Upper lobe of left lung (tissue), 6 donors: ENCODE data around the gene SIVA1. TPM values are rescaled to one million over a fixed set of nuclear protein-coding genes. Genes with fewer than 3 reads are reported as not detected.

Experiments
- ATAC-seq, 2 donors: fragments of 200-7000 bp; cut with Tn5 transposase; one replicate each; pipeline ENCODE4 v1.9.1; 2022; ENCODE audit warnings: mild to moderate bottlenecking in 2 of 2, moderate library complexity in 2 of 2; ENCODE audit not compliant: low FRiP score in 2 of 2
- DNase-seq, 2 donors: peaks; one replicate each; pipeline ENCODE4 v3.0.0-alpha.2; 2019 to 2020
- H3K27ac ChIP-seq, 4 donors: fragments of 200-600 bp; sonication (generic); one replicate each; pipeline ENCODE4 v1.5.1; 2016 to 2019
- H3K27me3 ChIP-seq, 4 donors: fragments of 200-600 bp; sonication (generic); one replicate each; pipeline ENCODE4 v1.5.1; 2017 to 2019
- H3K36me3 ChIP-seq, 4 donors: fragments of 200-600 bp; sonication (generic); one replicate each; pipeline ENCODE4 v1.5.1; 2016 to 2019
- H3K4me1 ChIP-seq, 4 donors: fragments of 200-600 bp; sonication (generic); one replicate each; pipeline ENCODE4 v1.5.1; 2018 to 2019
- H3K4me3 ChIP-seq, 4 donors: fragments of 200-600 bp; sonication (generic); one replicate each; pipeline ENCODE4 v1.5.1; 2017 to 2019; ENCODE audit warnings: mild to moderate bottlenecking in 2 of 4, moderate library complexity in 1 of 4
- H3K9me3 ChIP-seq, 4 donors: fragments of 200-600 bp; sonication (generic); one replicate each; pipeline ENCODE4 v1.5.1; 2018 to 2019
- CTCF ChIP-seq, 6 experiments: fragments of 450-650 bp in 4 of 6; fragments of 200-600 bp in 2 of 6; sonication (generic) in 2 of 6; IDR thresholded peaks; one replicate each; pipeline ENCODE4 v1.5.1; 2016 to 2019; ENCODE audit warnings: antibody characterized with exemption in 6 of 6
- EP300 ChIP-seq, 4 donors: sonication (generic); formaldehyde crosslinking; IDR thresholded peaks; one replicate each; pipeline ENCODE4 v1.5.1; 2017; ENCODE audit warnings: antibody characterized with exemption in 4 of 4, control low read depth in 2 of 4
- POLR2A ChIP-seq, 4 donors: fragments of 450-650 bp; IDR thresholded peaks; one replicate each; pipeline ENCODE4 v1.5.1; 2016 to 2017; ENCODE audit warnings: antibody characterized with exemption in 4 of 4, mild to moderate bottlenecking in 2 of 4
- POLR2AphosphoS5 ChIP-seq, 2 donors: sonication (generic); formaldehyde crosslinking; IDR thresholded peaks; one replicate each; pipeline ENCODE4 v1.5.1; 2017; ENCODE audit warnings: antibody characterized with exemption in 2 of 2
- WGBS, 2 donors: methylation state at CpG; one replicate each; pipeline ENCODE4 v1.1.5; 2017 to 2018; 5-methylcytosine and 5-hydroxymethylcytosine counted together
- total RNA-seq, 6 donors: library from RNA; depleted of rRNA in 4 of 6; stranded (reverse); fragments of >200 nt in 4 of 6; gene quantifications; one replicate each; pipeline versions ENCODE4 v1.1.0 to v1.2.1, GENCODE V29; 2016 to 2021
- donor health status: DM: no; HTN: no; CAD: no; lungs with moderate emphysema.
- donor health status: DM: no; HTN: yes; CAD: no; lungs with severe emphysema.

Gene SIVA1
- total RNA-seq, 6 donors from 2014 or later, result 72.3 to 241 (median 91.0) TPM

GRCh38 chr14:104771374-104771773 lies 18.4 kb downstream of the SIVA1 start:
- TF ChIP-seq POLR2A (IDR thresholded peaks at IDR 0.05), result no peak
- no peak for TF ChIP-seq CTCF (IDR thresholded peaks at IDR 0.05)
- TF ChIP-seq EP300 (IDR thresholded peaks at IDR 0.05), result no peak
- no peak for TF ChIP-seq POLR2AphosphoS5 (IDR thresholded peaks at IDR 0.05)
- H3K36me3 ChIP-seq, result peaks cover 0 to 62% (median 54%) of the 10 kb centered on the region in 4 donors
- H3K27ac ChIP-seq, result no peak overlapping the region
- H3K9me3 ChIP-seq, result peaks cover 0 to 5% (median 0%) of the 10 kb centered on the region in 4 donors
- DNase-seq (peak in 1 of 2 donors; percentile 47), ATAC-seq (no peak)
- H3K4me3 ChIP-seq, result no peak overlapping the region
- H3K27me3 ChIP-seq, result no peaks in the 10 kb centered on the region
- H3K4me1 ChIP-seq, result peaks cover 10 to 31% (median 23%) of the 10 kb centered on the region in 4 donors
- WGBS, 2 donors, result 100% methylated on average over 3 of the region's 4 CpGs; no CpG with 5 or more reads in 1 of the 2 donors

GRCh38 chr14:104771918-104772706 lies 19.2 kb downstream of the SIVA1 start:
- peak in 1 of 2 donors; percentile 71 for DNase-seq
- peaks cover 10 to 30% (median 25%) of the 10 kb centered on the region in 4 donors for H3K4me1 ChIP-seq

GRCh38 chr14:104772707-104773504 lies 20.0 kb downstream of the SIVA1 start:
- Histone ChIP-seq H3K27ac (no peak overlapping the region), H3K36me3 (peaks cover 0 to 77% (median 64%) of the 10 kb centered on the region in 4 donors), H3K27me3 (no peaks in the 10 kb centered on the region), H3K9me3 (peaks cover 0 to 5% (median 0%) of the 10 kb centered on the region in 4 donors), H3K4me1 (peaks cover 10 to 27% (median 20%) of the 10 kb centered on the region in 4 donors), H3K4me3 (no peak overlapping the region)
- DNase-seq (peak in 1 of 2 donors; percentile 83), ATAC-seq (no peak)
- no peak for TF ChIP-seq CTCF (IDR thresholded peaks at IDR 0.05)
- WGBS, 2 donors, result 86 to 94% methylated on average over 10 to 36 of the region's 38 CpGs

More at GRCh38 chr14:104771918-104772706, 19.2 kb downstream of the SIVA1 start:
- ATAC-seq, result no peak
- TF ChIP-seq POLR2A (IDR thresholded peaks at IDR 0.05), result no peak
- no peak for TF ChIP-seq POLR2AphosphoS5 (IDR thresholded peaks at IDR 0.05)
- TF ChIP-seq CTCF (IDR thresholded peaks at IDR 0.05), result no peak
- TF ChIP-seq EP300 (IDR thresholded peaks at IDR 0.05), result no peak
- 84 to 89% methylated on average over 29 to 32 of the region's 34 CpGs for WGBS, 2 donors
- Histone ChIP-seq H3K36me3 (peaks cover 0 to 70% (median 60%) of the 10 kb centered on the region in 4 donors), H3K9me3 (peaks cover 0 to 5% (median 0%) of the 10 kb centered on the region in 4 donors), H3K27ac (no peak overlapping the region), H3K4me3 (no peak overlapping the region), H3K27me3 (no peaks in the 10 kb centered on the region)

- Histone ChIP-seq H3K4me1 (peaks cover 7 to 19% (median 14%) of the 10 kb centered on the region in 4 donors), H3K9me3 (peaks cover 0 to 5% (median 0%) of the 10 kb centered on the region in 4 donors), H3K27me3 (no peaks in the 10 kb centered on the region), H3K27ac (peak overlapping the region in 1 of 4 donors; percentile 62), H3K4me3 (no peak overlapping the region), H3K36me3 (peaks cover 0 to 83% (median 64%) of the 10 kb centered on the region in 4 donors)
- TF ChIP-seq EP300 (IDR thresholded peaks at IDR 0.05), result no peak
- TF ChIP-seq POLR2AphosphoS5 (IDR thresholded peaks at IDR 0.05), result no peak
- peak in 1 of 6 experiments; percentile 6 for TF ChIP-seq CTCF (IDR thresholded peaks at IDR 0.05)
- TF ChIP-seq POLR2A (IDR thresholded peaks at IDR 0.05), result no peak
- DNase-seq (peak in 1 of 2 donors; percentile 80), ATAC-seq (peak in 1 of 2 donors; percentile 0)
- WGBS, 2 donors, result 88% methylated on average over 29 to 45 of the region's 46 CpGs
These were observed 20.8 kb downstream of the SIVA1 start for GRCh38 chr14:104773505-104774452.
